Measurements from ENCODE around the gene RTN3. TPM values are rescaled to one million over a fixed set of nuclear protein-coding genes. Genes with fewer than 3 reads are reported as not detected.
"Not testable (repeated sequence)": the region's sequence is repeated elsewhere in the genome, so short reads cannot be mapped to it uniquely, and the experiment has no call there.

Gene RTN3
- total and polyA plus RNA-seq, 4 donors: 42.4 to 89.4 (median 76.6) TPM

- Histone ChIP-seq H3K9me3 (ENCODE audit: control insufficient read depth, low read length) (no peaks in the 10 kb centered on the region), H3K27ac (ENCODE audit: low read depth in 1 of 2, low read length in 2 of 2) (peak overlapping the region in 1 of 2 donors; percentile 29), H3K4me3 (ENCODE audit: low read length in 2 of 2) (peak overlapping the region; percentile 93 to 96), H3K36me3 (ENCODE audit: control insufficient read depth in 1 of 2, insufficient read depth in 2 of 2, low read length in 1 of 2) (no peaks in the 10 kb centered on the region), H3K4me1 (ENCODE audit: control insufficient read depth in 1 of 2, insufficient read depth in 2 of 2, low read length in 2 of 2) (no peaks in the 10 kb centered on the region), H3K27me3 (ENCODE audit: control insufficient read depth in 1 of 2, insufficient read depth in 2 of 2, low read length in 1 of 2) (no peaks in the 10 kb centered on the region)
- DNase-seq: peak; percentile 81 to 82
- WGBS, 2 donors: 0 to 1% methylated on average over 33 to 34 of the region's 34 CpGs
- peak; percentile 64 for ATAC-seq (ENCODE audit: low FRiP score)
- intact Hi-C loops (cut with DNase I): loop anchor here (5.0 to 10.0 kb wide), 4 partner anchors 40 to 387 kb away; no protein-coding TSS in a partner anchor
Observed at GRCh38 chr11:63767565-63768236, 86.4 kb downstream of the RTN3 start.

GRCh38 chr11:63768237-63769041, 87.1 kb downstream of the RTN3 start, which contains the start of gene ZFTA:
ZFTA (minus strand) TSS chr11:63768775; CDS start chr11:63768622, 153 bp downstream.
- Histone ChIP-seq H3K27ac (ENCODE audit: low read depth in 1 of 2, low read length in 2 of 2) (peak within 1 kb of the TSS in 1 of 2 donors; percentile 29), H3K36me3 (ENCODE audit: control insufficient read depth in 1 of 2, insufficient read depth in 2 of 2, low read length in 1 of 2) (no peaks in the 10 kb centered on the region), H3K4me1 (ENCODE audit: control insufficient read depth in 1 of 2, insufficient read depth in 2 of 2, low read length in 2 of 2) (no peaks in the 10 kb centered on the region), H3K27me3 (ENCODE audit: control insufficient read depth in 1 of 2, insufficient read depth in 2 of 2, low read length in 1 of 2) (no peaks in the 10 kb centered on the region), H3K9me3 (ENCODE audit: control insufficient read depth, low read length) (no peaks in the 10 kb centered on the region), H3K4me3 (ENCODE audit: low read length in 2 of 2) (peak within 1 kb of the TSS; percentile 93 to 96)
- WGBS, 2 donors: 0 to 1% methylated on average over 77 to 113 of the region's 113 CpGs
- intact Hi-C loops (cut with DNase I): loop anchor here (5.0 to 10.0 kb wide), 4 partner anchors 39 to 386 kb away; no protein-coding TSS in a partner anchor
- DNase-seq (peak; percentile 78 to 87), ATAC-seq (ENCODE audit: low FRiP score) (peak; percentile 52)

GRCh38 chr11:63769042-63769713, 87.9 kb downstream of the RTN3 start:
- Histone ChIP-seq H3K4me1 (ENCODE audit: control insufficient read depth in 1 of 2, insufficient read depth in 2 of 2, low read length in 2 of 2) (no peaks in the 10 kb centered on the region), H3K9me3 (ENCODE audit: control insufficient read depth, low read length) (no peaks in the 10 kb centered on the region), H3K36me3 (ENCODE audit: control insufficient read depth in 1 of 2, insufficient read depth in 2 of 2, low read length in 1 of 2) (no peaks in the 10 kb centered on the region), H3K27ac (ENCODE audit: low read depth in 1 of 2, low read length in 2 of 2) (no peak overlapping the region), H3K27me3 (ENCODE audit: control insufficient read depth in 1 of 2, insufficient read depth in 2 of 2, low read length in 1 of 2) (no peaks in the 10 kb centered on the region), H3K4me3 (ENCODE audit: low read length in 2 of 2) (peak overlapping the region; percentile 93 to 96)
- ATAC-seq (ENCODE audit: low FRiP score) (peak; percentile 53), DNase-seq (peak; percentile 56 to 85)
- WGBS, 2 donors: 0% methylated on average over 62 to 82 of the region's 82 CpGs
- intact Hi-C loops (cut with DNase I): loop anchor here (5.0 to 10.0 kb wide), 4 partner anchors 38 to 386 kb away; no protein-coding TSS in a partner anchor

- WGBS, 2 donors: 10 to 16% methylated on average over 35 of the region's 35 CpGs
- no peaks in the 10 kb centered on the region for H3K36me3 ChIP-seq (ENCODE audit: control insufficient read depth in 1 of 2, insufficient read depth in 2 of 2, low read length in 1 of 2)
- DNase-seq: peak in 1 of 2 donors; percentile 76
- peak overlapping the region; percentile 93 to 96 for H3K4me3 ChIP-seq (ENCODE audit: low read length in 2 of 2)
- no peaks in the 10 kb centered on the region for H3K27me3 ChIP-seq (ENCODE audit: control insufficient read depth in 1 of 2, insufficient read depth in 2 of 2, low read length in 1 of 2)
- no peaks in the 10 kb centered on the region for H3K4me1 ChIP-seq (ENCODE audit: control insufficient read depth in 1 of 2, insufficient read depth in 2 of 2, low read length in 2 of 2)
- ATAC-seq (ENCODE audit: low FRiP score): peak; percentile 4
- H3K9me3 ChIP-seq (ENCODE audit: control insufficient read depth, low read length): no peaks in the 10 kb centered on the region
- intact Hi-C loops (cut with DNase I): loop anchor here (5.0 to 10.0 kb wide), 4 partner anchors 37 to 385 kb away; no protein-coding TSS in a partner anchor
- no peak overlapping the region for H3K27ac ChIP-seq (ENCODE audit: low read depth in 1 of 2, low read length in 2 of 2)
Observed at GRCh38 chr11:63769714-63770455, 88.6 kb downstream of the RTN3 start.

- ATAC-seq (ENCODE audit: low FRiP score) (no peak), DNase-seq (no peak)
- H3K4me3 ChIP-seq (ENCODE audit: low read length in 2 of 2): no peak overlapping the region
- no peaks in the 10 kb centered on the region for H3K4me1 ChIP-seq (ENCODE audit: control insufficient read depth in 1 of 2, insufficient read depth in 2 of 2, low read length in 2 of 2)
- intact Hi-C loops (cut with DNase I): no loop called here
- H3K27ac ChIP-seq (ENCODE audit: low read depth in 1 of 2, low read length in 2 of 2): no peak overlapping the region
- WGBS, 2 donors: 92 to 93% methylated on average over 7 of the region's 7 CpGs
- H3K36me3 ChIP-seq (ENCODE audit: control insufficient read depth in 1 of 2, insufficient read depth in 2 of 2, low read length in 1 of 2): no peaks in the 10 kb centered on the region
- no peaks in the 10 kb centered on the region for H3K9me3 ChIP-seq (ENCODE audit: control insufficient read depth, low read length)
- H3K27me3 ChIP-seq (ENCODE audit: control insufficient read depth in 1 of 2, insufficient read depth in 2 of 2, low read length in 1 of 2): no peaks in the 10 kb centered on the region
Observed at GRCh38 chr11:63770763-63771162, 89.5 kb downstream of the RTN3 start.

GRCh38 chr11:63771741-63772318, 90.5 kb downstream of the RTN3 start:
- 96 to 98% methylated on average over 2 of the region's 2 CpGs for WGBS, 2 donors
- DNase-seq; H3K27ac ChIP-seq (ENCODE audit: low read depth in 1 of 2, low read length in 2 of 2); ATAC-seq (ENCODE audit: low FRiP score); intact Hi-C loops (cut with DNase I); H3K27me3 ChIP-seq (ENCODE audit: control insufficient read depth in 1 of 2, insufficient read depth in 2 of 2, low read length in 1 of 2); H3K4me3 ChIP-seq (ENCODE audit: low read length in 2 of 2); H3K4me1 ChIP-seq (ENCODE audit: control insufficient read depth in 1 of 2, insufficient read depth in 2 of 2, low read length in 2 of 2); H3K9me3 ChIP-seq (ENCODE audit: control insufficient read depth, low read length); H3K36me3 ChIP-seq (ENCODE audit: control insufficient read depth in 1 of 2, insufficient read depth in 2 of 2, low read length in 1 of 2): not testable (repeated sequence)

- Histone ChIP-seq H3K36me3 (ENCODE audit: control insufficient read depth in 1 of 2, insufficient read depth in 2 of 2, low read length in 1 of 2) (no peaks in the 10 kb centered on the region), H3K9me3 (ENCODE audit: control insufficient read depth, low read length) (no peaks in the 10 kb centered on the region), H3K27me3 (ENCODE audit: control insufficient read depth in 1 of 2, insufficient read depth in 2 of 2, low read length in 1 of 2) (no peaks in the 10 kb centered on the region), H3K4me3 (ENCODE audit: low read length in 2 of 2) (no peak overlapping the region), H3K4me1 (ENCODE audit: control insufficient read depth in 1 of 2, insufficient read depth in 2 of 2, low read length in 2 of 2) (no peaks in the 10 kb centered on the region), H3K27ac (ENCODE audit: low read depth in 1 of 2, low read length in 2 of 2) (no peak overlapping the region)
- ATAC-seq (ENCODE audit: low FRiP score): no peak
- 48 to 66% methylated on average over 3 of the region's 3 CpGs for WGBS, 2 donors
- no peak for DNase-seq
- intact Hi-C loops (cut with DNase I): no loop called here
Observed at GRCh38 chr11:63775191-63775590, 93.9 kb downstream of the RTN3 start.

- ATAC-seq (ENCODE audit: low FRiP score) (no peak), DNase-seq (no peak)
- H3K36me3 ChIP-seq (ENCODE audit: control insufficient read depth in 1 of 2, insufficient read depth in 2 of 2, low read length in 1 of 2): no peaks in the 10 kb centered on the region
- no peak overlapping the region for H3K4me3 ChIP-seq (ENCODE audit: low read length in 2 of 2)
- no peak overlapping the region for H3K27ac ChIP-seq (ENCODE audit: low read depth in 1 of 2, low read length in 2 of 2)
- H3K27me3 ChIP-seq (ENCODE audit: control insufficient read depth in 1 of 2, insufficient read depth in 2 of 2, low read length in 1 of 2): no peaks in the 10 kb centered on the region
- no peaks in the 10 kb centered on the region for H3K4me1 ChIP-seq (ENCODE audit: control insufficient read depth in 1 of 2, insufficient read depth in 2 of 2, low read length in 2 of 2)
- intact Hi-C loops (cut with DNase I): no loop called here
- WGBS, 2 donors: 67 to 73% methylated on average over 2 of the region's 2 CpGs
- no peaks in the 10 kb centered on the region for H3K9me3 ChIP-seq (ENCODE audit: control insufficient read depth, low read length)
Observed at GRCh38 chr11:63779039-63779438, 97.7 kb downstream of the RTN3 start.

Measured in aorta (tissue), 5 donors.